Small intestine (tissue), 7 donors: ENCODE results near the gene COQ7. TPM values are rescaled to one million over a fixed set of nuclear protein-coding genes. Genes with fewer than 3 reads are reported as not detected.
A peak's percentile ranks its signal among the peaks of the same experiment; 100 is the strongest.

Experiments used
- DNase-seq, 2 donors: peaks; one replicate each; pipeline versions ENCODE4 v3.0.0 to v3.0.0-alpha.2; 2013
- FAIRE-seq: peaks from 2 replicates; lab custom pipeline; 2012; peaks lifted over from hg19 to GRCh38; lab: Jason Lieb, UNC
- H3K27ac ChIP-seq, 3 donors: one replicate each; pipeline ENCODE4 v1.5.1; 2013; ENCODE audit warnings: low read length in 2 of 3, mild to moderate bottlenecking in 2 of 3, control low read depth in 1 of 3, inconsistent platforms in 1 of 3, low read depth in 1 of 3, moderate library complexity in 1 of 3
- H3K27me3 ChIP-seq, 3 donors: one replicate each; pipeline ENCODE4 v1.6.1; 2013; ENCODE audit warnings: low read length in 3 of 3, inconsistent platforms in 1 of 3; ENCODE audit not compliant: control insufficient read depth in 3 of 3, insufficient read depth in 3 of 3
- H3K36me3 ChIP-seq, 3 donors: one replicate each; pipeline ENCODE4 v1.6.1; 2013; ENCODE audit warnings: low read length in 3 of 3, inconsistent platforms in 1 of 3, low read depth in 1 of 3, mild to moderate bottlenecking in 1 of 3, moderate library complexity in 1 of 3; ENCODE audit not compliant: control insufficient read depth in 3 of 3, insufficient read depth in 2 of 3
- H3K4me1 ChIP-seq, 3 donors: one replicate each; pipeline ENCODE4 v1.6.1; 2013; ENCODE audit warnings: low read length in 2 of 3, inconsistent platforms in 1 of 3, low read depth in 1 of 3, mild to moderate bottlenecking in 1 of 3, moderate library complexity in 1 of 3; ENCODE audit not compliant: control insufficient read depth in 3 of 3, insufficient read depth in 2 of 3
- H3K4me3 ChIP-seq, 3 donors: one replicate each; pipeline ENCODE4 v1.5.1; 2013; ENCODE audit warnings: low read length in 3 of 3, control low read depth in 1 of 3, inconsistent platforms in 1 of 3, low read depth in 1 of 3, mild to moderate bottlenecking in 1 of 3, moderate library complexity in 1 of 3
- H3K9me3 ChIP-seq, 2 donors: one replicate each; pipeline ENCODE4 v1.6.1; 2013; ENCODE audit warnings: low read depth in 1 of 2, low read length in 1 of 2; ENCODE audit not compliant: control insufficient read depth in 2 of 2, insufficient read depth in 1 of 2
- WGBS, 3 donors: extraction: QIAGEN DNeasy Blood & Tissue Kit; methylation state at CpG; one replicate each; pipeline ENCODE4 v1.1.7; 2013; 5-methylcytosine and 5-hydroxymethylcytosine counted together
- polyA plus RNA-seq, 4 donors: library from polyadenylated mRNA; stranded (reverse) in 3 of 4; unstranded in 1 of 4; fragments of 200-250 nt in 3 of 4; fragments of 120-200 nt in 1 of 4; gene quantifications; one replicate each; pipeline versions ENCODE4 v1.2.1 to v1.2.3, GENCODE V29; 2013
- donor health status: healthy with polysubstance abuse.
- donor health status: control.
- donor health status: control.
- donor health status: Bipolar disorder and iron deficiency.
- donor health status: healthy.

The COQ7 gene
- polyA plus RNA-seq, 4 donors: 10.5 to 22.8 (median 19.3) TPM

- H3K4me3 ChIP-seq: no peak overlapping the region
- 44 to 70% (median 61%) methylated on average over 5 of the region's 5 CpGs for WGBS, 3 donors
- no peak overlapping the region for H3K27ac ChIP-seq
- H3K27me3 ChIP-seq: no peaks in the 10 kb centered on the region
- FAIRE-seq: no peak
- no peaks in the 10 kb centered on the region for H3K9me3 ChIP-seq
- no peak for DNase-seq
- peaks cover 0 to 6% (median 0%) of the 10 kb centered on the region in 3 donors for H3K4me1 ChIP-seq
- H3K36me3 ChIP-seq: no peaks in the 10 kb centered on the region
Measured at GRCh38 chr16:19088341-19088916, 21.0 kb downstream of the COQ7 start.

- Histone ChIP-seq H3K4me1 (peaks cover 0 to 6% (median 0%) of the 10 kb centered on the region in 3 donors), H3K36me3 (no peaks in the 10 kb centered on the region), H3K27me3 (no peaks in the 10 kb centered on the region), H3K9me3 (no peaks in the 10 kb centered on the region), H3K27ac (no peak overlapping the region), H3K4me3 (no peak overlapping the region)
- WGBS, 3 donors: 83 to 92% (median 86%) methylated on average over 3 of the region's 3 CpGs
- DNase-seq (no peak), FAIRE-seq (no peak)
Measured at GRCh38 chr16:19089410-19089955, 22.1 kb downstream of the COQ7 start.

GRCh38 chr16:19090916-19091315 lies 23.5 kb downstream of the COQ7 start:
- DNase-seq: no peak
- Histone ChIP-seq H3K4me3 (no peak overlapping the region), H3K36me3 (no peaks in the 10 kb centered on the region), H3K27me3 (no peaks in the 10 kb centered on the region), H3K27ac (no peak overlapping the region), H3K9me3 (no peaks in the 10 kb centered on the region), H3K4me1 (peaks cover 0 to 5% (median 0%) of the 10 kb centered on the region in 3 donors)
- WGBS, 3 donors: 93 to 97% (median 94%) methylated on average over 6 of the region's 6 CpGs
- FAIRE-seq: no peak

- H3K9me3 ChIP-seq: no peaks in the 10 kb centered on the region
- no peaks in the 10 kb centered on the region for H3K27me3 ChIP-seq
- no peaks in the 10 kb centered on the region for H3K36me3 ChIP-seq
- DNase-seq (no peak), FAIRE-seq (no peak)
- no peaks in the 10 kb centered on the region for H3K4me1 ChIP-seq
- no peak overlapping the region for H3K4me3 ChIP-seq
- 73 to 77% (median 75%) methylated on average over 2 of the region's 2 CpGs for WGBS, 3 donors
- no peak overlapping the region for H3K27ac ChIP-seq
Measured at GRCh38 chr16:19092653-19093410, 25.4 kb downstream of the COQ7 start.

GRCh38 chr16:19093631-19094541 lies 26.5 kb downstream of the COQ7 start:
- Histone ChIP-seq H3K4me3 (no peak overlapping the region), H3K27ac (no peak overlapping the region)
- 75 to 82% (median 78%) methylated on average over 15 of the region's 15 CpGs for WGBS, 3 donors

GRCh38 chr16:19094542-19095365 lies 27.3 kb downstream of the COQ7 start:
- no peak overlapping the region for H3K27ac ChIP-seq
- H3K4me3 ChIP-seq: no peak overlapping the region
- DNase-seq (peak; percentile 44 to 86), FAIRE-seq (no peak)
- H3K36me3 ChIP-seq: no peaks in the 10 kb centered on the region
- no peaks in the 10 kb centered on the region for H3K27me3 ChIP-seq
- no peaks in the 10 kb centered on the region for H3K4me1 ChIP-seq
- 63 to 72% (median 64%) methylated on average over 11 of the region's 11 CpGs for WGBS, 3 donors
- peaks cover 0 to 4% of the 10 kb centered on the region in 2 donors for H3K9me3 ChIP-seq

More at GRCh38 chr16:19093631-19094541, 26.5 kb downstream of the COQ7 start:
- Histone ChIP-seq H3K27me3 (no peaks in the 10 kb centered on the region), H3K36me3 (no peaks in the 10 kb centered on the region), H3K9me3 (peaks cover 0 to 4% of the 10 kb centered on the region in 2 donors), H3K4me1 (no peaks in the 10 kb centered on the region)
- no peak for FAIRE-seq
- DNase-seq: no peak

GRCh38 chr16:19095654-19096053 lies 28.2 kb downstream of the COQ7 start:
- no peak overlapping the region for H3K4me3 ChIP-seq
- peaks cover 0 to 4% of the 10 kb centered on the region in 2 donors for H3K9me3 ChIP-seq
- H3K27ac ChIP-seq: no peak overlapping the region
- FAIRE-seq (no peak), DNase-seq (no peak)
- WGBS, 3 donors: 86 to 89% (median 88%) methylated on average over 5 of the region's 5 CpGs
- H3K36me3 ChIP-seq: no peaks in the 10 kb centered on the region
- H3K4me1 ChIP-seq: no peaks in the 10 kb centered on the region
- H3K27me3 ChIP-seq: no peaks in the 10 kb centered on the region
